ENCODE results near the gene ATXN2L. TPM values are rescaled to one million over a fixed set of nuclear protein-coding genes. Genes with fewer than 3 reads are reported as not detected.

The ATXN2L gene
- polyA plus RNA-seq, 1 of the 3 experiments (the other 2 are of a cell fraction), result 39.2 TPM

DNA sequence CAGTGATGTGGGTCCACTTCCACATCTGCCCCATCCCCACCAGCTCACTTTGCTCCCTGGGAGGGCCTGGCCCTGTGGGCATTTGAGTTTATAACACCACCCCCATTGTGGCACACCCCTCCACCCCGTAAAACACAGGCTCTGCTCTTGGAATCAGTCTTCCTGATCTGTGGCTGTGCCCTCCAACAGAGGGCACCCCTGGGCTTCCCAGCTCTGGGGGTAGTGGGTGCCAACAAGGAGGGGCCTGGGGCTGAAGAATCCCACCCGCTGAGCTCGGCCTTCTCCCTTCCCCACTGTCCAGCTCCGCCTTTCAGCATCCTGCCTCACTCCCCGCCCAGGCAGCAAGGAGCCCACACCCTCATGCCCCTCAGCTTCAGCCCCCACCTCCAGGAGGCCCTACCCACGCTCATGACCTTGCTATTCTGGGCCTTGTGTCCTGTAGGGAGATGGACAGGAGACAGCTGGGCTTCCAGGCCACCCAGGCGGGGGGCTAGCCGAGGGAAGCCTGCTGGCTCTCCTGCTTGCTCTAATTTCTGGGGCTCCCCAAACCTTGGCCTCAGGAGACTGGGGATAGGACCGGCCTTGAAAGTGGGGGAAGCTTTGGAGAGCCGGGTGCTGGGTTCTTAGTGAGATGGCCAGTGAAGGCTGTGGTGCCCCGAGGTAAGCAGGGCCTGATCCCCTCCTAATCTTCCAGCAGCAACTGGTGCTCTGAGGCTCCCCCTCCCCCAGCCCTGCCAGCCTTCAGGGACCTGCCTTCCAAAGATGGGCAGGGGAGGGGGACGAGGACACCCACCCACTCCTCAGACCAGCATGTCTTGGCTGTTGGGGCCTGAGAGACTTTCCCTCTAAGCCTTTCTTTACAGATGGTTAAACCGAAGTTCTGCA is 52.6 kb downstream of the ATXN2L start:
- H3K4me1 ChIP-seq (ENCODE audit: control insufficient read depth in 1 of 2, insufficient read depth in 2 of 2, low read depth in 1 of 2, low read length in 1 of 2), result peaks cover 0 to 14% of the 10 kb centered on the region in 2 experiments; a peak in 1 of 4 replicates
- H3K27ac ChIP-seq (ENCODE audit: low read depth in 2 of 2, low read length in 1 of 2), result no peak overlapping the region
- peaks cover 4% of the 10 kb centered on the region for H3F3A ChIP-seq (replicated peaks; ENCODE audit: insufficient read depth)
- no peaks in the 10 kb centered on the region for H3K79me2 ChIP-seq (ENCODE audit: insufficient read depth)
- H4K20me1 ChIP-seq (ENCODE audit: insufficient read depth), result no peaks in the 10 kb centered on the region
- H3K4me3 ChIP-seq (ENCODE audit: low read depth in 2 of 2, low read length in 1 of 2), result no peak overlapping the region
- H3K4me2 ChIP-seq, result no peak overlapping the region
- ChIA-PET CTCF (interaction anchor here (0.7 to 2.5 kb wide), 4 partner anchors 10 to 71 kb away, joined by 3 to 15 read pairs (median 4); partner anchors contain the start of gene SH2B1), POLR2A (interaction anchor here (0.7 to 1.3 kb wide), 3 partner anchors 12 to 331 kb away, joined by 3 read pairs; partner anchors contain the start of gene NFATC2IP)
- H3K27me3 ChIP-seq (ENCODE audit: insufficient read depth), result no peaks in the 10 kb centered on the region
- H2AFZ ChIP-seq (ENCODE audit: low read depth), result no peak overlapping the region
- no peaks in the 10 kb centered on the region for H3K9me2 ChIP-seq
- 77% methylated on average over 12 of the region's 13 CpGs for WGBS (ENCODE audit: low lambda C conversion rate)
- H3K9me3 ChIP-seq, result no peaks in the 10 kb centered on the region
- TF ChIP-seq EZH2phosphoT487 (IDR thresholded peaks at IDR 0.05; ENCODE audit: borderline replicate concordance, low read depth), result no peak
- TF ChIP-seq NRF1 (IDR thresholded peaks at IDR 0.05; ENCODE audit: low read depth, low read length), result no peak
- TF ChIP-seq, protein P1, sequence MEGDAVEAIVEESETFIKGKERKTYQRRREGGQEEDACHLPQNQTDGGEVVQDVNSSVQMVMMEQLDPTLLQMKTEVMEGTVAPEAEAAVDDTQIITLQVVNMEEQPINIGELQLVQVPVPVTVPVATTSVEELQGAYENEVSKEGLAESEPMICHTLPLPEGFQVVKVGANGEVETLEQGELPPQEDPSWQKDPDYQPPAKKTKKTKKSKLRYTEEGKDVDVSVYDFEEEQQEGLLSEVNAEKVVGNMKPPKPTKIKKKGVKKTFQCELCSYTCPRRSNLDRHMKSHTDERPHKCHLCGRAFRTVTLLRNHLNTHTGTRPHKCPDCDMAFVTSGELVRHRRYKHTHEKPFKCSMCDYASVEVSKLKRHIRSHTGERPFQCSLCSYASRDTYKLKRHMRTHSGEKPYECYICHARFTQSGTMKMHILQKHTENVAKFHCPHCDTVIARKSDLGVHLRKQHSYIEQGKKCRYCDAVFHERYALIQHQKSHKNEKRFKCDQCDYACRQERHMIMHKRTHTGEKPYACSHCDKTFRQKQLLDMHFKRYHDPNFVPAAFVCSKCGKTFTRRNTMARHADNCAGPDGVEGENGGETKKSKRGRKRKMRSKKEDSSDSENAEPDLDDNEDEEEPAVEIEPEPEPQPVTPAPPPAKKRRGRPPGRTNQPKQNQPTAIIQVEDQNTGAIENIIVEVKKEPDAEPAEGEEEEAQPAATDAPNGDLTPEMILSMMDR (IDR thresholded peaks at IDR 0.05), result peak; percentile 13; the same call in 1 of the 2 replicates
- H3K9ac ChIP-seq, result no peak overlapping the region
- DNase-seq, result no peak
- peaks cover 0 to 42% of the 10 kb centered on the region in 2 experiments for H3K36me3 ChIP-seq (replicated peaks in 1 of 2; ENCODE audit: control insufficient read depth in 1 of 2, insufficient read depth in 2 of 2, low read length in 1 of 2)

DNA sequence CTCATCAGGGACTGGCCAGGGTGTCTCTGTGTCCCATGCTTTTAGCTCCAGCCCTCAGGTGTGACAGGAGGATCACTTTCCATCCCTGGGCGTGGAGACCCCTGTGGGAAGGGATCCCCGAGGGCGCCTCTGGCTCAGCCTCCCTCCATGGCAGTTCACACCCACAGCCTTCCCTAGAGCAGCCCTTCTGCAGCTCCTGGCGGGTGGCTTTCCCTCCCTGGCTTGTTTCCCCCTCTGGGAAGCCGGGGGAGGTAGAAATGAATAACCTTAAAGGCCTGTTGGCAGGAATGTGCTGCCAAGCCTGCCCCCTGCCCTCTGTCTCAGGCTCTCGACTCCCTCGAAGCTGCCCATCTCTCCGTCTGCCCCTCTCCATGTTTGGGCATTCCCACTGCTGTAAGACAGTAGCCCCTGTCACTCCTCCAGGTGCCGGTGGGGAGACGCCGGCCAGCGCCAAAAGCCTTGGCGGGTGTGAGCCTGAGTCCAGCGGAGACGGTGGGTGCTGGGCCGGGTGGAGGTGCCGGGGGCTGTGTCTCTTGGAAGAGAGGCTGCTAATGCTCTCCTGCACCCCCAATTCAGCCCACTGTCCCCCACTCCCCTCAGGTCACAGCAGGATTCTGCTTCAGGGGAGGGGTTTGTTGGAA is 53.3 kb downstream of the ATXN2L start:
- Histone ChIP-seq H3K4me1 (ENCODE audit: control insufficient read depth in 1 of 2, insufficient read depth in 2 of 2, low read depth in 1 of 2, low read length in 1 of 2) (peaks cover 0 to 14% of the 10 kb centered on the region in 2 experiments; a peak in 1 of 4 replicates), H3K9me2 (no peaks in the 10 kb centered on the region), H3K4me2 (no peak overlapping the region), H3K27me3 (ENCODE audit: insufficient read depth) (no peaks in the 10 kb centered on the region), H3K79me2 (ENCODE audit: insufficient read depth) (no peaks in the 10 kb centered on the region), H4K20me1 (ENCODE audit: insufficient read depth) (no peaks in the 10 kb centered on the region), H3K9me3 (no peaks in the 10 kb centered on the region), H3K9ac (no peak overlapping the region), H3K36me3 (replicated peaks in 1 of 2; ENCODE audit: control insufficient read depth in 1 of 2, insufficient read depth in 2 of 2, low read length in 1 of 2) (peaks cover 0 to 37% of the 10 kb centered on the region in 2 experiments), H3F3A (replicated peaks; ENCODE audit: insufficient read depth) (peaks cover 4% of the 10 kb centered on the region), H3K4me3 (ENCODE audit: low read depth in 2 of 2, low read length in 1 of 2) (no peak overlapping the region), H2AFZ (ENCODE audit: low read depth) (no peak overlapping the region), H3K27ac (ENCODE audit: low read depth in 2 of 2, low read length in 1 of 2) (no peak overlapping the region)
- DNase-seq, result no peak
- WGBS (ENCODE audit: low lambda C conversion rate), result 81% methylated on average over 15 of the region's 17 CpGs
- POLR2A ChIA-PET, result no interaction called here
- TF ChIP-seq EZH2phosphoT487 (IDR thresholded peaks at IDR 0.05; ENCODE audit: borderline replicate concordance, low read depth) (no peak), TEAD4 (IDR thresholded peaks at IDR 0.05; ENCODE audit: borderline replicate concordance, insufficient read depth) (no peak), NRF1 (IDR thresholded peaks at IDR 0.05; ENCODE audit: low read depth, low read length) (no peak), ELF1 (IDR thresholded peaks at IDR 0.05) (no peak), MEF2A (IDR thresholded peaks at IDR 0.05; ENCODE audit: borderline replicate concordance, low read depth) (no peak)
- CTCF ChIA-PET, result interaction anchor here (2.2 kb wide), 1 partner anchor 13 kb away, joined by 6 read pairs; the partner anchor contains the start of gene SH2B1
